Sigmoid colon (tissue), 7 donors: ENCODE measurements around the gene ACAT2. TPM values are rescaled to one million over a fixed set of nuclear protein-coding genes. Genes with fewer than 3 reads are reported as not detected.

Source experiments
- DNase-seq: peaks from one replicate; pipeline ENCODE4 v3.0.0-alpha.2; 2019
- H3K27ac ChIP-seq, 4 donors: fragments of 200-600 bp; sonication (generic); one replicate each; pipeline ENCODE4 v1.5.1; 2016 to 2019; ENCODE audit warnings: mild to moderate bottlenecking in 1 of 4
- H3K27me3 ChIP-seq, 3 donors: fragments of 200-600 bp; sonication (generic); one replicate each; pipeline ENCODE4 v1.5.1; 2019; ENCODE audit warnings: mild to moderate bottlenecking in 1 of 3
- H3K36me3 ChIP-seq, 4 donors: fragments of 200-600 bp; sonication (generic); one replicate each; pipeline ENCODE4 v1.5.1; 2016 to 2019
- H3K4me1 ChIP-seq, 4 donors: fragments of 200-600 bp; sonication (generic); one replicate each; pipeline ENCODE4 v1.5.1; 2017 to 2019
- H3K4me3 ChIP-seq, 4 donors: fragments of 200-600 bp; sonication (generic); one replicate each; pipeline ENCODE4 v1.5.1; 2017 to 2019; ENCODE audit warnings: mild to moderate bottlenecking in 2 of 4, moderate library complexity in 1 of 4
- H3K9me3 ChIP-seq, 4 donors: fragments of 200-600 bp in 3 of 4; sonication (generic) in 3 of 4; one replicate each; pipeline versions ENCODE4 v1.5.1 to v1.6.1; 2013 to 2019
- CTCF ChIP-seq, 4 experiments: fragments of 450-650 bp in 3 of 4; fragments of 200-600 bp in 1 of 4; IDR thresholded peaks; one replicate each; pipeline ENCODE4 v1.5.1; 2016 to 2019; ENCODE audit warnings: antibody characterized with exemption in 4 of 4, mild to moderate bottlenecking in 3 of 4, moderate library complexity in 2 of 4
- EP300 ChIP-seq, 4 donors: sonication (generic); formaldehyde crosslinking; IDR thresholded peaks; one replicate each; pipeline ENCODE4 v1.6.1; 2017; ENCODE audit warnings: antibody characterized with exemption in 4 of 4
- POLR2A ChIP-seq, 2 donors: fragments of 450-650 bp; IDR thresholded peaks; one replicate each; pipeline ENCODE4 v1.6.1; 2016; ENCODE audit warnings: antibody characterized with exemption in 2 of 2, mild to moderate bottlenecking in 2 of 2, moderate library complexity in 2 of 2
- POLR2AphosphoS5 ChIP-seq, 4 donors: sonication (generic); formaldehyde crosslinking; IDR thresholded peaks; one replicate each; pipeline ENCODE4 v1.6.1; 2017; ENCODE audit warnings: antibody characterized with exemption in 4 of 4
- WGBS, 2 donors: extraction: QIAGEN DNeasy Blood & Tissue Kit; methylation state at CpG; one replicate each; pipeline ENCODE4 v1.1.7; 2013; 5-methylcytosine and 5-hydroxymethylcytosine counted together
- intact Hi-C: fragments of 100-400 bp; cut with DNase I; formaldehyde crosslinking; loops from one replicate; pipeline ENCODE4 v1.15.1; 2023
- polyA plus RNA-seq, 3 donors: library from polyadenylated mRNA; stranded (reverse); fragments of 200-250 nt; gene quantifications; one replicate each; pipeline ENCODE4 v1.2.3, GENCODE V29; 2013
- total RNA-seq, 4 donors: library from RNA; depleted of rRNA; stranded (reverse); fragments of >200 nt; gene quantifications; one replicate each; pipeline ENCODE4 v1.1.0, GENCODE V29; 2016
- donor health status: healthy with polysubstance abuse.
- donor health status: Bipolar disorder and iron deficiency.
- donor health status: healthy.

ACAT2 gene
- total and polyA plus RNA-seq, 7 donors: 4.1 to 85.1 (median 12.1) TPM

DNA sequence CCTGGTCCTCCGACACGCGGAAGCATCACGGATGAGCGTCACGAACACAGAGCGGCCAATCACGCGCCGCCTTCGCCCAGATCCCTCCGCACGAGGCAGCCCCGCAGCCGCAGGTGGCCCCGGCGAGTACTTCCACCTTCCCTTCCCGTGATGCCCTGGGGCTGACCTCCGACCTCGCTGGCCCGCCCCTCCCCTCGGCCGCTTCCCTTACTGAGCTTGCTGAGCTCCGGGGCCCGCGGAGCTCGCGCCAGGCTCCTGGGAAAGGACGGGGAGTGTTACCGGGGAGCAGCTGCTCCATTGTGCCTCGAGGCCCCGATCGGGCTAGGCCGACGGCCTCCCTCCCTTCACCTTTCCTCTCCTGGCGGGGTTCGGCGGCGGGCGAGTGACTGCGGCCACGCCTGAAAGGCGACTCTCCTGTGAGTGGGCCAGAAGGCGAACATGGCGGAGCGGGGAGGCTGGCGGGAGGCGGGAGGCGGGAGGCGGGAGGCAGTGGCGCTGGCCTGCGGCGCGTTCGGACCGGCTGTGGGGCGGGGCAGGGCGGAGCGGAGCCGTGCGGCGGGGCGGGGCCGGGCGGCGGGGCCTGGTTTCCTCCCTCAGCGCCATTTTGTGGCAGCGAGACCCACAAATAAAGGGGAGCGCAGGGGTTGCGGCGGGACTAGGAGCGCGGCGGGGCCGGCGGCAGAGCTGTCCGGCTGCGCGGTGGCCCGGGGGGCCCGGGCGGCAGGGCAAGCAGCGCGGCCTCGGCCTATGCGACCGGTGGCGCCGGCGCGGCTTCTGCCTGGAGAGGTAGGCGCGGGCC lies 34.7 kb upstream of the ACAT2 start, which contains the start of gene WTAP:
Gene WTAP (plus strand): TSS at position 589 of the 799 bp plus-strand sequence. CDS start 8,760 bp downstream, outside the sequence.
- Histone ChIP-seq H3K4me3 (peak within 1 kb of the TSS; percentile 79 to 98 (median 92)), H3K4me1 (peaks cover 0 to 49% (median 44%) of the 10 kb centered on the region in 4 donors), H3K9me3 (no peaks in the 10 kb centered on the region), H3K36me3 (no peaks in the 10 kb centered on the region), H3K27ac (peak within 1 kb of the TSS; percentile 97 to 100 (median 100)), H3K27me3 (no peaks in the 10 kb centered on the region)
- WGBS, 2 donors: 0 to 1% methylated on average over 93 of the region's 93 CpGs
- intact Hi-C loops: loop anchor here (1.0 to 2.0 kb wide), 2 partner anchors 34 to 62 kb away; partner anchors contain the start of genes SOD2 and TCP1
- DNase-seq: peak; percentile 98
- TF ChIP-seq POLR2AphosphoS5 (IDR thresholded peaks at IDR 0.05) (peak; percentile 81 to 97 (median 88)), CTCF (IDR thresholded peaks at IDR 0.05) (no peak), EP300 (IDR thresholded peaks at IDR 0.05) (peak in 1 of 4 donors; percentile 7), POLR2A (IDR thresholded peaks at IDR 0.05) (peak; percentile 22 to 79)

GRCh38 chr6:159727717-159728445 lies 34.0 kb upstream of the ACAT2 start:
- WGBS, 2 donors: 0% methylated on average over 44 of the region's 44 CpGs
- no peaks in the 10 kb centered on the region for H3K27me3 ChIP-seq
- H3K9me3 ChIP-seq: no peaks in the 10 kb centered on the region
- intact Hi-C loops: loop anchor here (1.0 to 2.0 kb wide), 3 partner anchors 35 to 241 kb away; partner anchors contain the start of genes IGF2R, SOD2 and TCP1
- H3K4me1 ChIP-seq: peaks cover 0 to 57% (median 52%) of the 10 kb centered on the region in 4 donors
- H3K36me3 ChIP-seq: no peaks in the 10 kb centered on the region
- peak overlapping the region; percentile 79 to 98 (median 92) for H3K4me3 ChIP-seq
- H3K27ac ChIP-seq: peak overlapping the region; percentile 97 to 100 (median 100)
- no peak for DNase-seq
- TF ChIP-seq POLR2AphosphoS5 (IDR thresholded peaks at IDR 0.05) (peak in 1 of 4 donors; percentile 23), POLR2A (IDR thresholded peaks at IDR 0.05) (no peak)

DNA sequence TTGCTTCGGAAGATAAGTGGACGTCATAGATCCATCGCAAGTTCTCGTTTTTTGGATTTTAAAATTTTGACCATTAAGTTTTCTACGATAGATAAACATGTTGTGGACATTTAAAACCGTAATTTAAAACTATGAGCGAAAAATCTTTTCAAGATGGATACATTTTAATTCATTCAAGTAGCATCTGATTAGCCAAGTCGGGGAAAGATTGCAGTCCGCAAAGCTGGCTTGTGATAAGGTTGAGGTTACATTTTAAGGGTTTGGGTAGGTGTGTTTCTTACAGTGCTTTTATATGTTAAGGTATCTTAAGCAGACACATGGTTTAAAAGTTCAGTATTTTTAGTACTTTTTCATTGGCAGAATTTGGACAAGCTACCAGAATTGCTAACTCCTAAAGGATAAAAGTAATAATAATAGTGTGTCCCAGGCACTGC lies 33.3 kb upstream of the ACAT2 start:
- Histone ChIP-seq H3K9me3 (no peaks in the 10 kb centered on the region), H3K4me3 (peak overlapping the region; percentile 79 to 98 (median 92)), H3K36me3 (no peaks in the 10 kb centered on the region), H3K27me3 (no peaks in the 10 kb centered on the region), H3K4me1 (peaks cover 0 to 61% (median 57%) of the 10 kb centered on the region in 4 donors), H3K27ac (peak overlapping the region; percentile 97 to 100 (median 100))
- DNase-seq: no peak
- 0 to 1% methylated on average over 9 of the region's 9 CpGs for WGBS, 2 donors
- intact Hi-C loops: loop anchor here (2.0 kb wide), 1 partner anchor 240 kb away; the partner anchor contains the start of gene IGF2R
- TF ChIP-seq POLR2A (IDR thresholded peaks at IDR 0.05) (no peak), CTCF (IDR thresholded peaks at IDR 0.05) (no peak), POLR2AphosphoS5 (IDR thresholded peaks at IDR 0.05) (no peak), EP300 (IDR thresholded peaks at IDR 0.05) (no peak)

GRCh38 chr6:159729598-159730331 lies 32.1 kb upstream of the ACAT2 start:
- intact Hi-C loops: loop anchor here (1.0 to 2.0 kb wide), 2 partner anchors 32 to 239 kb away; partner anchors contain the start of gene IGF2R
- 17 to 25% methylated on average over 4 of the region's 4 CpGs for WGBS, 2 donors

More at GRCh38 chr6:159729598-159730331, 32.1 kb upstream of the ACAT2 start:
- H3K27ac ChIP-seq: peak overlapping the region; percentile 3 to 100 (median 100)
- peak overlapping the region in 2 of 4 donors; percentile 79 to 94 for H3K4me3 ChIP-seq
- no peaks in the 10 kb centered on the region for H3K27me3 ChIP-seq
- no peaks in the 10 kb centered on the region for H3K36me3 ChIP-seq
- no peaks in the 10 kb centered on the region for H3K9me3 ChIP-seq
- peaks cover 0 to 67% (median 63%) of the 10 kb centered on the region in 4 donors for H3K4me1 ChIP-seq
- no peak for TF ChIP-seq POLR2A (IDR thresholded peaks at IDR 0.05)
- TF ChIP-seq POLR2AphosphoS5 (IDR thresholded peaks at IDR 0.05): no peak
- TF ChIP-seq CTCF (IDR thresholded peaks at IDR 0.05): no peak
- no peak for TF ChIP-seq EP300 (IDR thresholded peaks at IDR 0.05)
- no peak for DNase-seq
